Prostate gland (tissue), 2 donors: ENCODE measurements around the gene GBE1.

Source experiments
- POLR2A ChIP-seq: fragments of 450-650 bp; IDR thresholded peaks from one replicate; pipeline ENCODE4 v1.6.1; 2016; ENCODE audit warnings: antibody characterized with exemption, mild to moderate bottlenecking
- POLR2AphosphoS5 ChIP-seq: sonication (generic); formaldehyde crosslinking; IDR thresholded peaks from one replicate; pipeline ENCODE4 v1.6.1; 2017; ENCODE audit warnings: antibody characterized with exemption
- TF ChIP-seq, protein P1 (sequence below), 4 experiments: fragments of 200-600 bp in 2 of 4; fragments of 450-650 bp in 2 of 4; sonication (generic) in 2 of 4; IDR thresholded peaks; 1 replicate in 3 of 4; 2 replicates in 1 of 4; pipeline ENCODE4 v1.5.1; 2016 to 2019; ENCODE audit warnings: antibody characterized with exemption in 4 of 4, mild to moderate bottlenecking in 2 of 4, moderate library complexity in 2 of 4

DNA sequence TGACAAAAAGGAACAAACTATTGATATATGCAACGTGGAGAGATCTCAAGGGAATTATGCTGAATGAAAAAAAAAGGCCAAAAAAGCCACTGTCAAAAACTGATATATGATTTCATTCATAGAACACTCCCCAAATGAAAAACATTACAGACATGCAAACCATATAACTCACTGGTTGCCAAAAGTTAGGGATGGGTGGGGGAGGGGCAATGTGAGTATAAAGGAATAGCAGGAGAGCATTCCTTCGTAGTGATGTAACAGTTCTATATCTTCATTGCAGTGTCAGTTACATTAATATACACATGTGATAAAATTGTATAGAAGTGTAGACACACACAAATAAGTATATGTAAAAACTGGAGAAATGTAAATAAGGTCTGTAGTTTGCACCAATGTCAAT is 12.2 kb downstream of the GBE1 start:
- no peak for TF ChIP-seq POLR2A
- TF ChIP-seq, protein P1, sequence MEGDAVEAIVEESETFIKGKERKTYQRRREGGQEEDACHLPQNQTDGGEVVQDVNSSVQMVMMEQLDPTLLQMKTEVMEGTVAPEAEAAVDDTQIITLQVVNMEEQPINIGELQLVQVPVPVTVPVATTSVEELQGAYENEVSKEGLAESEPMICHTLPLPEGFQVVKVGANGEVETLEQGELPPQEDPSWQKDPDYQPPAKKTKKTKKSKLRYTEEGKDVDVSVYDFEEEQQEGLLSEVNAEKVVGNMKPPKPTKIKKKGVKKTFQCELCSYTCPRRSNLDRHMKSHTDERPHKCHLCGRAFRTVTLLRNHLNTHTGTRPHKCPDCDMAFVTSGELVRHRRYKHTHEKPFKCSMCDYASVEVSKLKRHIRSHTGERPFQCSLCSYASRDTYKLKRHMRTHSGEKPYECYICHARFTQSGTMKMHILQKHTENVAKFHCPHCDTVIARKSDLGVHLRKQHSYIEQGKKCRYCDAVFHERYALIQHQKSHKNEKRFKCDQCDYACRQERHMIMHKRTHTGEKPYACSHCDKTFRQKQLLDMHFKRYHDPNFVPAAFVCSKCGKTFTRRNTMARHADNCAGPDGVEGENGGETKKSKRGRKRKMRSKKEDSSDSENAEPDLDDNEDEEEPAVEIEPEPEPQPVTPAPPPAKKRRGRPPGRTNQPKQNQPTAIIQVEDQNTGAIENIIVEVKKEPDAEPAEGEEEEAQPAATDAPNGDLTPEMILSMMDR (IDR thresholded peaks at IDR 0.05): no peak
- no peak for TF ChIP-seq POLR2AphosphoS5
